PC-9 (cell line): Measurements from ENCODE around the gene CNTNAP2. TPM values are rescaled to one million over a fixed set of nuclear protein-coding genes. Genes with fewer than 3 reads are reported as not detected.

ENCODE experiments used
- BruUV-seq: library from RNA; stranded (reverse); fragments of 400-500 nt; replicated peaks from 2 replicates; lab custom pipeline; 2021; lab: Mats Ljungman, UMichigan
- CTCF ChIA-PET: fragments of 300-600 bp; sonication (Branson Sonifier 250); formaldehyde crosslinking; loops from one replicate; lab custom pipeline; 2022; ENCODE audit warnings: antibody characterized with exemption; lab: Charles Lee
- POLR2A ChIA-PET: fragments of 300-600 bp; sonication (Branson Sonifier 250); formaldehyde crosslinking; loops from one replicate; lab custom pipeline; 2022; ENCODE audit warnings: antibody characterized with exemption; ENCODE audit not compliant: unreplicated experiment; lab: Charles Lee
- DNase-seq, 2 experiments: peaks; one replicate each; pipeline versions ENCODE4 v3.0.0 to v3.0.0-alpha.2; 2015 to 2022; ENCODE audit warnings: mixed read lengths in 1 of 2
- H2AFZ ChIP-seq: fragments of 200-600 bp; sonication (generic); 2 replicates; pipeline ENCODE4 v1.8.1; 2017; ENCODE audit warnings: antibody characterized with exemption
- H3F3A ChIP-seq: fragments of 200-600 bp; sonication (generic); 2 replicates; pipeline ENCODE4 v1.8.1; 2017; ENCODE audit warnings: antibody characterized with exemption, mild to moderate bottlenecking, low read depth; ENCODE audit not compliant: insufficient read depth
- H3K27ac ChIP-seq: fragments of 200-600 bp; sonication (generic); 2 replicates; pipeline ENCODE4 v1.6.1; 2016; ENCODE audit warnings: mixed run types
- H3K27me3 ChIP-seq: fragments of 200-600 bp; sonication (generic); 2 replicates; pipeline ENCODE4 v1.6.1; 2016; ENCODE audit warnings: low read depth, mixed run types; ENCODE audit not compliant: insufficient read depth
- H3K36me3 ChIP-seq: fragments of 200-600 bp; sonication (generic); 2 replicates; pipeline ENCODE4 v1.6.1; 2016; ENCODE audit warnings: low read depth, mixed run types
- H3K4me1 ChIP-seq: fragments of 200-600 bp; sonication (generic); replicated peaks from 2 replicates; pipeline ENCODE4 v1.6.1; 2016; ENCODE audit warnings: mixed run types; ENCODE audit not compliant: insufficient read depth
- H3K4me2 ChIP-seq: fragments of 200-600 bp; sonication (generic); 2 replicates; pipeline ENCODE4 v1.6.1; 2017; ENCODE audit warnings: mixed run types
- H3K4me3 ChIP-seq: fragments of 200-600 bp; sonication (generic); 2 replicates; pipeline ENCODE4 v1.6.1; 2016; ENCODE audit warnings: mixed run types
- H3K79me2 ChIP-seq: fragments of 200-600 bp; sonication (generic); 2 replicates; pipeline ENCODE4 v1.6.1; 2017; ENCODE audit warnings: low read depth, mixed run types
- H3K9me2 ChIP-seq: fragments of 200-600 bp; sonication (generic); 2 replicates; pipeline ENCODE4 v1.8.1; 2017; ENCODE audit warnings: mild to moderate bottlenecking; ENCODE audit not compliant: insufficient read depth
- H3K9me3 ChIP-seq: fragments of 200-600 bp; sonication (generic); 2 replicates; pipeline ENCODE4 v1.8.1; 2016; ENCODE audit warnings: low read depth; ENCODE audit not compliant: insufficient read depth
- H4K20me1 ChIP-seq: fragments of 200-600 bp; sonication (generic); 2 replicates; pipeline ENCODE4 v1.8.1; 2017; ENCODE audit not compliant: insufficient read depth
- EZH2 ChIP-seq: fragments of 200-600 bp; sonication (generic); IDR thresholded peaks from 2 replicates; pipeline ENCODE4 v1.8.0; 2017; ENCODE audit warnings: antibody characterized with exemption, low read depth
- intact Hi-C: fragments of 100-400 bp; cut with micrococcal nuclease; formaldehyde crosslinking; loops from one replicate; pipeline ENCODE4 v1.10.0; 2022; ENCODE audit not compliant: unreplicated experiment
- total RNA-seq: library from RNA; stranded (reverse); gene quantifications from 2 replicates; pipeline ENCODE4 v1.2.3, GENCODE V29; 2021
- TF ChIP-seq, protein P1 (sequence below): fragments of 200-600 bp; sonication (generic); conservative IDR thresholded peaks from 2 replicates; pipeline ENCODE4 v1.6.1; 2017; ENCODE audit warnings: mixed run types, antibody characterized with exemption, mild to moderate bottlenecking, moderate library complexity

The CNTNAP2 gene
- total RNA-seq, 1 experiment from 2014 or later, result not detected

DNA sequence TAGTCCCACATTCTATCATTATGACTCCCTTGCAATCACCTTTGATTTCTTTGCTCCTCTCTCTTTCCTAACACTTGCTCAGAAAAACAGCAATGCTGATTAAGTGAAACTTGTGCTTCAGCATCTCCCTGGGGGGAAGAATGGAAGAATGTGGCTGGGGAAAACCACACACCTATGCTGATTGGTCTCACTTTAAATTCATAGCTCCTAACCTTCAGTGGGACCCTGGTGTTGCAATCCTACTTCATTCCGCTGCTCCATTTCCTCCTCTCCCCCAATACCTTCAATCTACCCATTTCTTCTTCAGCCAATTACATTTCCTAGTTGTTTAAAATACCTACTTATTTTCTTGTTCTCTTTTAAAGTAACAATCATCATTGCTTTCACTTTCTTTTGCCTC is 1307.3 kb downstream of the CNTNAP2 start:
- no peaks in the 10 kb centered on the region for H3K36me3 ChIP-seq
- intact Hi-C loops, result no loop called here
- BruUV-seq, result no TSS peak
- H3K4me2 ChIP-seq, result no peak overlapping the region
- no peak overlapping the region for H3K27ac ChIP-seq
- H3K9me2 ChIP-seq, result no peaks in the 10 kb centered on the region
- ChIA-PET POLR2A (no interaction called here), CTCF (no interaction called here)
- H3K79me2 ChIP-seq, result no peaks in the 10 kb centered on the region
- H3K4me3 ChIP-seq, result no peak overlapping the region
- no peak for DNase-seq
- no peaks in the 10 kb centered on the region for H3K9me3 ChIP-seq
- TF ChIP-seq, protein P1, sequence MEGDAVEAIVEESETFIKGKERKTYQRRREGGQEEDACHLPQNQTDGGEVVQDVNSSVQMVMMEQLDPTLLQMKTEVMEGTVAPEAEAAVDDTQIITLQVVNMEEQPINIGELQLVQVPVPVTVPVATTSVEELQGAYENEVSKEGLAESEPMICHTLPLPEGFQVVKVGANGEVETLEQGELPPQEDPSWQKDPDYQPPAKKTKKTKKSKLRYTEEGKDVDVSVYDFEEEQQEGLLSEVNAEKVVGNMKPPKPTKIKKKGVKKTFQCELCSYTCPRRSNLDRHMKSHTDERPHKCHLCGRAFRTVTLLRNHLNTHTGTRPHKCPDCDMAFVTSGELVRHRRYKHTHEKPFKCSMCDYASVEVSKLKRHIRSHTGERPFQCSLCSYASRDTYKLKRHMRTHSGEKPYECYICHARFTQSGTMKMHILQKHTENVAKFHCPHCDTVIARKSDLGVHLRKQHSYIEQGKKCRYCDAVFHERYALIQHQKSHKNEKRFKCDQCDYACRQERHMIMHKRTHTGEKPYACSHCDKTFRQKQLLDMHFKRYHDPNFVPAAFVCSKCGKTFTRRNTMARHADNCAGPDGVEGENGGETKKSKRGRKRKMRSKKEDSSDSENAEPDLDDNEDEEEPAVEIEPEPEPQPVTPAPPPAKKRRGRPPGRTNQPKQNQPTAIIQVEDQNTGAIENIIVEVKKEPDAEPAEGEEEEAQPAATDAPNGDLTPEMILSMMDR, result no peak
- TF ChIP-seq EZH2, result no peak
- no peaks in the 10 kb centered on the region for H4K20me1 ChIP-seq
- H3K4me1 ChIP-seq, result no peaks in the 10 kb centered on the region
- H3F3A ChIP-seq, result no peaks in the 10 kb centered on the region
- no peak overlapping the region for H2AFZ ChIP-seq
- no peaks in the 10 kb centered on the region for H3K27me3 ChIP-seq

DNA sequence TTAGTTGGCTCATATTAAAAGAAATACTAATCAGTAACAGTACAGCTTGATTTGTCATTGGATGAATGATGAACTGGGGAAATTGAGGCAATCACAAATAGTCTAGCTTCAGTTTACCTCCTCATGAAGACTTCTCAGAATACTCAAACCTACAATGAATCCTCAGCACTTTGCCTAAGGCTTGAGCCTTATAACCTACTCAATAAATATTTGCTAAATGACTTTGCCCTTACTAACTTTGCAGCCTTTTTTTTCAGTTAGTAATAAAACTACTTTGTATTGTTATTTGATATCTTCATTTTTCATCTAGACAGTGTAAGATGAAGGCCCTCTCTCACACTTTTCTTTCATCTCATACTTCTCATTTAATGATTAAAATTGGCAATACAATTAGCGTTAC is 1311.5 kb downstream of the CNTNAP2 start:
- POLR2A ChIA-PET, result no interaction called here
- Histone ChIP-seq H3K9me3 (no peaks in the 10 kb centered on the region), H3K4me1 (no peaks in the 10 kb centered on the region), H3K79me2 (no peaks in the 10 kb centered on the region), H3K4me2 (no peak overlapping the region), H3K27ac (no peak overlapping the region), H3K36me3 (no peaks in the 10 kb centered on the region), H2AFZ (no peak overlapping the region), H3K4me3 (no peak overlapping the region), H3K9me2 (no peaks in the 10 kb centered on the region), H4K20me1 (no peaks in the 10 kb centered on the region), H3F3A (no peaks in the 10 kb centered on the region), H3K27me3 (no peaks in the 10 kb centered on the region)
- CTCF ChIA-PET, result no interaction called here
- intact Hi-C loops, result no loop called here
- DNase-seq, result no peak
- TF ChIP-seq EZH2, result no peak
- TF ChIP-seq, protein P1, result no peak
- no TSS peak for BruUV-seq

DNA sequence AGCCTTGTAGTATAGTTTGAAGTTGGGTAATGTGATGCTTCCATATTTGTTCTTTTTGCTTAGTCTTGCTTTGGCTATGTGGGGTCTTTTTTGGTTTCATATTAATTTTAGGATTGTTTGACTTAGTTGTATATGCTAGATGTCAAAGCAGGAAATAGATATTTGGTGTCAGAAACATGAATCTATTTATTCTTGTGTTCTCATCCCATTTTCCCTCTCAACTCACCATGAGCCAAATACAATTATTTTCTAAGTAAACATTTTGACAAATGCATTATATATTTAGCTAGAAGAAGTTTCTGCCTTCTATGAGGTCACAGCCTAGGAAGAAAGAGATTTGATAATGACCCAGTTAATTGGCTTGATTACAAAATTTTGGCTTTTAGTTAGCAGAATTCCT is 1313.4 kb downstream of the CNTNAP2 start:
- Histone ChIP-seq H2AFZ (no peak overlapping the region), H3K4me3 (no peak overlapping the region), H3K36me3 (no peaks in the 10 kb centered on the region), H3K4me1 (no peaks in the 10 kb centered on the region), H3K4me2 (no peak overlapping the region), H3K9me2 (no peaks in the 10 kb centered on the region), H3F3A (no peaks in the 10 kb centered on the region), H3K27me3 (no peaks in the 10 kb centered on the region), H4K20me1 (no peaks in the 10 kb centered on the region), H3K9me3 (no peaks in the 10 kb centered on the region), H3K79me2 (no peaks in the 10 kb centered on the region), H3K27ac (no peak overlapping the region)
- intact Hi-C loops, result no loop called here
- no peak for DNase-seq
- POLR2A ChIA-PET, result no interaction called here
- no TSS peak for BruUV-seq
- CTCF ChIA-PET, result no interaction called here
- no peak for TF ChIP-seq EZH2
- TF ChIP-seq, protein P1, result no peak
